ENCODE measurements around the gene DGKE.
A peak's percentile ranks its signal among the peaks of the same experiment; 100 is the strongest.

The DGKE gene

GRCh38 chr17:56833809-56834379, at the start of gene DGKE, which contains the start of gene C17orf67:
Gene DGKE (plus strand): TSS chr17:56834151. CDS start chr17:56834796, 645 bp downstream.
Gene C17orf67 (minus strand): TSS chr17:56833920. CDS start chr17:56815810, 18,110 bp downstream.
- peak; percentile 99 for DNase-seq

GRCh38 chr17:56785405-56785804, 48.5 kb upstream of the DGKE start:
- DNase-seq: no peak

DNA sequence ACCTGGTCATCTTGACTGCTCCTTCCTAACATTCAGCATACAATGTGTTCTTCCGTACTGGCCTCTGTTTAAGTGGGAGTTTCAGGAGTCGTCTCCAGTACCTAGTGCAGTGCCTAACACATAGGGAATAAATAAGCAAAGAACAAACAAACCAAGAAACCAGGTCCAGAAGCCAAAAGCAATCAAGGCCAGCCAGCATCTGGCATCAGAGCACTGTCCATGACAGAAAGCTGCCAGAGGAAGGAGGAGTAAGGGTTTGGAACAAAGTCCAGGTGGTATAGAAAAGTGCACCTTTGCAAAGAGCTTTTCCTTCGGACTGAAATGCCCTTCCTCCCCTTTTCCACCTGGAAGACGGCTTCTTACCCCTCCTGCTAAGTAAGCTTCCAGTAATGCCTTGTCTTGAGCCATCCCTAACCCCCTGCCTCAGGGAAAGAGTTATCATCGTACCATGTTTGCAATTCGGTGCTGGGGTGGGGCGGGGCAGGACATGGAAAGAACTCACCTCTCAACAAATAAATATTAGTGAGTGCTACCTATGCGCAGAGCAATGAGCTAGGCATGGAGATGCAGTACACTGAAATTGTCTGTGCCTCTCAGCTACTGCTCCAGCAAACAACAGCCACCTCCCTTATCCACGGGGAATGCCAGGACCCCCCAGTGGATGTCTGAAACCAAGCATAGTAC, 47.8 kb upstream of the DGKE start:
- DNase-seq: no peak

DNA sequence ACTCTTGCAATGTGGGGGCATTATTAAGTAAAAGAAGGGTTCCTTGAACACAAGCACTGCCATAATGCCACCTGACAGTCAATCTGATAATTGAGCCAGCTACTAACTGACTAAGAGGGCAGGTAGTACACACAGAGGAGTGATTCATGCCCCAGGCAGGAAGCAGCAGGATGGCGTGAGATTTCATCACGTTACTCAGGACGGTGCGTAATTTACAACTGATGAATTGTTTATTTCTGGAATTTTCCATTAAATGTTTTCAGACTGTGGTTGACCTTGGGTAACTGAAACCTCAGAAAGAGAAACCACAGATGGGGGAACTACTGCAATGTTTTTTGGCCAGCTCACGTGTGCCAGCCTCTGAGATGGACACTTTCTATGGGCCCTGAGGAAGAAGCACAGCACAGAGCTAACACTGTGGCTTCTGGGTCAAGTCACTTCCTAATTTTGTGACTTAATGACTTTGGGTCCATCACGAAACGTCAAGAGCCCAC, 46.9 kb upstream of the DGKE start:
- peak; percentile 22 for DNase-seq

GRCh38 chr17:56792267-56792666, 41.7 kb upstream of the DGKE start:
- no peak for DNase-seq

GRCh38 chr17:56793531-56793930, 40.4 kb upstream of the DGKE start:
- no peak for DNase-seq

- no peak for DNase-seq
Observed at GRCh38 chr17:56793957-56794356, 40.0 kb upstream of the DGKE start.

GRCh38 chr17:56795221-56795865, 38.6 kb upstream of the DGKE start:
- no peak for DNase-seq

DNA sequence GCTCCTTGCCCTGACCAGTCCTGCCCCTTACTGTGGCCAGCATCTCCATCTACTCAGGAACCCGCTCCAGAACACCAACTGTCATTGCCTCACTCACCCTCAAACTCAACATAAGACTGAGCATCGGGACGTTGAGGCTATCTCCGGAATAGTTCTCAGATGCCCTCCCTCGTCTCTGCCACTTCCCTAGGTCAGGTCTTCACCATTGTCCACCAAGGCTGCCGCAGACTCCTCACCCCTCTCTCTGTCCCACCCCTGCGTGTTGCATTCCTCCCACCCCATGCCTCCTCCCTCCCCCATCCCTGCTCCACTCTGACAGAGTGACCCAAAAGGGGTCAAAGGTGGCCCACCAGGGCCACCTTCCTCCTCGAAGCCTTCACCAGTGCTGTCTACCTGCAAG, 37.4 kb upstream of the DGKE start:
- DNase-seq: no peak

GRCh38 chr17:56798916-56799315, 35.0 kb upstream of the DGKE start:
- DNase-seq: no peak

DNA sequence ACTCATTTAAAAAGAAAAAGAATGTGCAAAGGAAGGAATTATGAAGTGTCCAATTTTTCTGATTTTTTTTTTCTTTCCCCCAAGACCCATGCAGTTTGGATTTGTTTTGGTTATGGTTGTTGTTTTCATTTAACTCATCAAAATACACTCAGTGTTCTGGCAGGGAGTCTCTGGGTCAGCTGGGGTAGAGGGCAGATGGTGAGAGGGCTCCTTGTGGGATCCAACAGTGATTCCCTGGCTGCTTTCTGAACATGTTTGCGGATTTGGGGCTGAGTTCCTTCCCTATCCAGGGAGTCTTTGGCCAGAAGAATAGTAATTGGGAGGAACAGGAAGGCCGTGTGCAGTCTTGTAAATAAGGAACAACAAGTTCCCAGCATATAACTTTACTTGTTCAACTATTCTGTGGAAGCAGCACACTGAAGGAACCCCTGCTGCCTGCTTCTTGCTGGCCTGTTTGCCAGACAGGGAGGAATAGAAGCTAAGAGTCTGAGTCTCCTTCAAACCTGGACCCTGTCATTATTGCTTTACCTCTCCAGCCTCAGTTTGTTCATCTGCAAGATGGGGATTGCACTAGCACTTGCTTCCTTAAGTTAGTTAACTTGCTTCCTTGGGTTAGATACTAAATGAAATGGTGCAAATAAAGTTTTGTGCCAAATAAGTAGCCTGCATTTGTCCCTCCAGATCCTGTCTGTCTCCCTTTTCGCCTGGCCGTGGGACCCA, 32.3 kb upstream of the DGKE start:
- no peak for DNase-seq

- no peak for DNase-seq
Observed at GRCh38 chr17:56803071-56803470, 30.9 kb upstream of the DGKE start.

DNA sequence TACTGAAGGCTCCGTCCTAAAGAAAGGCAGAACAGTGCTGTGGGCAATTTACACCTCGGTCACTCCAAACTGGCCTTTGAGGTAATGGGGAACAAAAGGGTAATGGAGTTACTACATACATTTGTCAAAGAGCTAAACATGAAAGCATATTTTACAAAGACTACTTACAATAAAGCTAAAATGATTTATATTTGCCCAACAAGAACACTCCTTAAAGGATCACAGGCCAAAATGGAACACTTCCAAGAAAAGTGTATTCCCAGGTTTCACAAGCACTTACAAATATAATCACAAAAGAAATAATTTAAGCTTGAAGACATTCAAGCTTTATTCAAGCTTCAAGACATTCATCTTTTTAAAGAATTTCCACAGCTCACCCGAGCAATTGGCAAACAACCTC, 29.5 kb upstream of the DGKE start:
- no peak for DNase-seq

- no peak for DNase-seq
Observed at GRCh38 chr17:56806949-56807348, 27.0 kb upstream of the DGKE start.

- DNase-seq: no peak
Observed at GRCh38 chr17:56807723-56808122, 26.2 kb upstream of the DGKE start.

- DNase-seq: no peak
Observed at GRCh38 chr17:56808503-56808902, 25.4 kb upstream of the DGKE start.

DNA sequence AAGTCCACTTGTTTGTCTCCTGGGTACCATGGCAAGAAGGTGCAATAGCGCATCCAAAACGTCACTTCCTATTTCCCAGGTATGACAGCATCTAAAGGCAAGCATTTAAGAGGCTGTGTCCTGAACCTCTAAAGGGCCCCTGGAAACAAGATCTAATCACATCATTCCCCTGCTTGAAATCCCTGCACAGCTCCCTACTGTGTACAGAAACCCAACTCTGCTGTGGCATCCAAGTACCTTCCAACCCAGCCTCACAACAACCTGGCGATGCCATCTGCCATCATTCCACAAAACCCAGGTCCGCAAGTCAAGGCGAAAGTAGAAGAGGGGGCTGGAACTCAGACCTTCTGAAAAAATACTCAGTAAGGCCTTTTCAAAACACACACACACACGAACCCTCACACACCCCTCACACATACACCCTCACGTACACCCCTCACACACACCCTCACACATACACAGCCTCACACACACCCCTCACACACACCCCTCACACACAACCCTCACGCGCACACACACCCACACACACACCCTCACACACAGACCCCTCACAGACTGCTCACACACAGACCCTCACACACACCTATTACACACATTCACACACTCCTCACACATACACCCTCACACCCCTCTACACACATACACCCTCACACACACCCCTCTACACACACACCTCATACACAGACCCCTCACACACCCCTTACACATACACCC, 24.7 kb upstream of the DGKE start:
- no peak for DNase-seq

DNA sequence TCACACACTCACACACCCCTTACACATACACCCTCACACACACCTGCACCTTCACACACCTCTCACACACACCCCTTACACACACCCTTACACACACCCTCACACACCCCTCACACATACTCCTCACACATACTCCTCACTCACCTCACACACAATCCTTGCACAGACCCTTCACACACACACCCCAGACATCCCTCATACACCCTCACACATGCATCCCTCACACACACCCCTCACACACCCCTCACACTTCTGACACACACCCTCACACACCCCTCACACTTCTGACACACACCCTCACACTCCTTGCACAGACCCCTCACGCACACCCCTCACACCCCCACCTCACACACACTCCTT, 24.2 kb upstream of the DGKE start:
- no peak for DNase-seq

DNA sequence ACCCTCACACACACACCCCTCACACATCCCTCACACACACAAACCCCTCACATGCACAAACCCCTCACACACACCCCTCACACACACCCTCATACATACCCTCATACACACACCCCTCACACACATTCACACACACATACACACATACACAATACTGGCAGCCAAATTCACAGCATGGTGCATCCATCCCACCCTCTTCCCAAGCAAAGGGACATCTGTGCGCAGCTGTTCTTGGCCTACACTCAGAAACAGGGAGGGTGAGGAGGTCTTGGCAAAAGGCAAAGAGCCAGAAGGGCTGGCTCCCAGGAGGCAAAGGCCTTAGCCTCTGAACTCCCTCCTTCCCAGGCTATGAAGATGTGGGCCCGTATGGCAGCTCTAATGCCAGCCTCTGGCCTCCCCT, 23.6 kb upstream of the DGKE start:
- DNase-seq: no peak

- DNase-seq: no peak
Observed at GRCh38 chr17:56810891-56811775, 22.8 kb upstream of the DGKE start.

GRCh38 chr17:56812901-56813388, 21.0 kb upstream of the DGKE start:
- no peak for DNase-seq

- no peak for DNase-seq
Observed at GRCh38 chr17:56815711-56816110, 18.2 kb upstream of the DGKE start.
